Activated naive CD4-positive, alpha-beta T cell treated with anti-CD3 and anti-CD28 coated beads, Interleukin-2, amount 50 U/mL, for 72 hours (primary cell): ENCODE results near the gene UBFD1. TPM values are rescaled to one million over a fixed set of nuclear protein-coding genes. Genes with fewer than 3 reads are reported as not detected.
A peak's percentile ranks its signal among the peaks of the same experiment; 100 is the strongest.
"Not testable (repeated sequence)": the region's sequence is repeated elsewhere in the genome, so short reads cannot be mapped to it uniquely, and the experiment has no call there.

Experiments
- ATAC-seq, 2 donors: fragments of 150-1000 bp; cut with Tn5 transposase; 2 replicates each; pipeline ENCODE4 v1.10.0; 2021; ENCODE audit warnings: mild to moderate bottlenecking in 2 of 2, moderate library complexity in 2 of 2
- DNase-seq, 2 donors: peaks; one replicate each; pipeline ENCODE4 v3.0.0; 2021 to 2022; ENCODE audit warnings: low spot score in 2 of 2
- H3K27ac Mint-ChIP-seq, 2 donors: one replicate each; pipeline ENCODE4 v1.8.0; 2022; ENCODE audit warnings: mild to moderate bottlenecking in 2 of 2, mixed read lengths in 2 of 2
- H3K36me3 Mint-ChIP-seq, 2 donors: one replicate each; pipeline ENCODE4 v1.8.0; 2022; ENCODE audit warnings: mixed read lengths in 2 of 2
- H3K9me3 Mint-ChIP-seq, 2 donors: one replicate each; pipeline ENCODE4 v1.8.0; 2022; ENCODE audit warnings: mixed read lengths in 2 of 2
- total RNA-seq, 2 donors: library from RNA; stranded (reverse); gene quantifications; one replicate each; pipeline ENCODE4 v1.2.3, GENCODE V29; 2022

UBFD1 gene
- 10 to 100 TPM; 44.0 to 61.5 TPM for total RNA-seq

GRCh38 chr16:23556881-23557778 lies at the start of gene UBFD1, which contains the start of gene EARS2:
UBFD1 (plus strand) TSS chr16:23557727; CDS start chr16:23557743, 16 bp downstream.
EARS2 (minus strand) TSS chr16:23557350; CDS start chr16:23557343, 7 bp downstream.
- Mint-ChIP-seq H3K27ac (peak within 1 kb of the TSS; percentile 94 to 98), H3K9me3 (no peaks in the 10 kb centered on the region), H3K36me3 (peaks cover 8 to 10% of the 10 kb centered on the region in 2 donors)
- ATAC-seq (peak; percentile 92 to 94), DNase-seq (peak; percentile 97 to 99)

GRCh38 chr16:23508589-23509440 lies 48.7 kb upstream of the UBFD1 start:
- peak overlapping the region; percentile 66 to 87 for H3K27ac Mint-ChIP-seq
- H3K36me3 Mint-ChIP-seq = peaks cover 15 to 16% of the 10 kb centered on the region in 2 donors
- ATAC-seq = no peak
- H3K9me3 Mint-ChIP-seq = peaks cover 0 to 6% of the 10 kb centered on the region in 2 donors
- no peak for DNase-seq

- ATAC-seq (no peak), DNase-seq (no peak)
- Mint-ChIP-seq H3K27ac (peak overlapping the region; percentile 66 to 87), H3K9me3 (peaks cover 0 to 6% of the 10 kb centered on the region in 2 donors), H3K36me3 (peaks cover 15 to 16% of the 10 kb centered on the region in 2 donors)
These were observed 48.1 kb upstream of the UBFD1 start for GRCh38 chr16:23509441-23509754.

GRCh38 chr16:23509782-23510163 lies 47.8 kb upstream of the UBFD1 start:
- peak overlapping the region; percentile 66 to 87 for H3K27ac Mint-ChIP-seq
- peaks cover 0 to 6% of the 10 kb centered on the region in 2 donors for H3K9me3 Mint-ChIP-seq
- DNase-seq = peak in 1 of 2 donors; percentile 22
- peak; percentile 9 to 21 for ATAC-seq
- H3K36me3 Mint-ChIP-seq = peaks cover 15 to 16% of the 10 kb centered on the region in 2 donors

- ATAC-seq = peak; percentile 93 to 96
- peaks cover 15 to 16% of the 10 kb centered on the region in 2 donors for H3K36me3 Mint-ChIP-seq
- peaks cover 0 to 6% of the 10 kb centered on the region in 2 donors for H3K9me3 Mint-ChIP-seq
- H3K27ac Mint-ChIP-seq = peak within 1 kb of the TSS; percentile 79 to 87
- peak; percentile 75 to 84 for DNase-seq
These were observed 47.2 kb upstream of the UBFD1 start, which contains the start of gene GGA2 for GRCh38 chr16:23510164-23510914. GGA2 (minus strand) TSS chr16:23510494; CDS start chr16:23510411, 83 bp downstream.

- DNase-seq, ATAC-seq, H3K9me3 Mint-ChIP-seq: not testable (repeated sequence)
- H3K27ac Mint-ChIP-seq = peak overlapping the region in 1 of 2 donors; percentile 87
- H3K36me3 Mint-ChIP-seq = peaks cover 15 to 16% of the 10 kb centered on the region in 2 donors
These were observed 46.6 kb upstream of the UBFD1 start for GRCh38 chr16:23510915-23511270.

GRCh38 chr16:23511731-23512130 lies 45.8 kb upstream of the UBFD1 start:
- H3K36me3 Mint-ChIP-seq = peaks cover 15 to 16% of the 10 kb centered on the region in 2 donors
- H3K27ac Mint-ChIP-seq = no peak overlapping the region
- DNase-seq (no peak), ATAC-seq (no peak)
- peaks cover 0 to 6% of the 10 kb centered on the region in 2 donors for H3K9me3 Mint-ChIP-seq

GRCh38 chr16:23512168-23512695 lies 45.3 kb upstream of the UBFD1 start:
- no peak for DNase-seq
- H3K27ac Mint-ChIP-seq = no peak overlapping the region
- no peak for ATAC-seq
- peaks cover 15 to 16% of the 10 kb centered on the region in 2 donors for H3K36me3 Mint-ChIP-seq
- peaks cover 0 to 6% of the 10 kb centered on the region in 2 donors for H3K9me3 Mint-ChIP-seq

- Mint-ChIP-seq H3K9me3 (no peaks in the 10 kb centered on the region), H3K36me3 (peaks cover 5 to 6% of the 10 kb centered on the region in 2 donors)
These were observed 43.0 kb upstream of the UBFD1 start for GRCh38 chr16:23514381-23515152.

GRCh38 chr16:23515881-23516280 lies 41.6 kb upstream of the UBFD1 start:
- Mint-ChIP-seq H3K9me3 (no peaks in the 10 kb centered on the region), H3K27ac (no peak overlapping the region), H3K36me3 (peaks cover 4 to 6% of the 10 kb centered on the region in 2 donors)
- DNase-seq = no peak
- ATAC-seq = no peak

More at GRCh38 chr16:23514381-23515152, 43.0 kb upstream of the UBFD1 start:
- peak in 1 of 2 donors; percentile 33 for DNase-seq
- ATAC-seq = peak; percentile 27 to 54
- H3K27ac Mint-ChIP-seq = no peak overlapping the region

GRCh38 chr16:23516366-23517137 lies 41.0 kb upstream of the UBFD1 start:
- Mint-ChIP-seq H3K36me3 (peaks cover 5 to 7% of the 10 kb centered on the region in 2 donors), H3K9me3 (no peaks in the 10 kb centered on the region), H3K27ac (peak overlapping the region in 1 of 2 donors; percentile 1)
- DNase-seq = no peak
- ATAC-seq = no peak

- Mint-ChIP-seq H3K36me3 (peaks cover 9 to 21% of the 10 kb centered on the region in 2 donors), H3K9me3 (no peaks in the 10 kb centered on the region), H3K27ac (peak overlapping the region in 1 of 2 donors; percentile 28)
- ATAC-seq = no peak
- no peak for DNase-seq
These were observed 39.1 kb upstream of the UBFD1 start for GRCh38 chr16:23518435-23518891.

GRCh38 chr16:23519282-23519681 lies 38.2 kb upstream of the UBFD1 start:
- no peak overlapping the region for H3K27ac Mint-ChIP-seq
- no peaks in the 10 kb centered on the region for H3K9me3 Mint-ChIP-seq
- peaks cover 9 to 24% of the 10 kb centered on the region in 2 donors for H3K36me3 Mint-ChIP-seq
- ATAC-seq (no peak), DNase-seq (no peak)

GRCh38 chr16:23520500-23520899 lies 37.0 kb upstream of the UBFD1 start:
- Mint-ChIP-seq H3K27ac (no peak overlapping the region), H3K36me3 (peaks cover 9 to 33% of the 10 kb centered on the region in 2 donors), H3K9me3 (no peaks in the 10 kb centered on the region)
- DNase-seq = no peak
- ATAC-seq = no peak
